CD4-positive, alpha-beta T cell treated with Interleukin-6 for 4 hours (primary cell): ENCODE results near the gene FHIT.

Experiments used
- DNase-seq: peaks from one replicate; pipeline ENCODE4 v3.0.0-alpha.2; 2020; ENCODE audit warnings: mixed read lengths

Gene FHIT

GRCh38 chr3:59798372-59799086 is 1452.7 kb downstream of the FHIT start:
- no peak for DNase-seq

- no peak for DNase-seq
Measured at GRCh38 chr3:59797533-59797932, 1453.7 kb downstream of the FHIT start.

- no peak for DNase-seq
Measured at GRCh38 chr3:59796456-59796855, 1454.8 kb downstream of the FHIT start.

- DNase-seq: no peak
Measured at GRCh38 chr3:59795756-59796155, 1455.5 kb downstream of the FHIT start.

- no peak for DNase-seq
Measured at GRCh38 chr3:59793976-59794375, 1457.3 kb downstream of the FHIT start.

- no peak for DNase-seq
Measured at GRCh38 chr3:59791774-59792308, 1459.4 kb downstream of the FHIT start.

GRCh38 chr3:59790241-59790640 is 1461.0 kb downstream of the FHIT start:
- DNase-seq: no peak

- DNase-seq: no peak
Measured at GRCh38 chr3:59788801-59789200, 1462.5 kb downstream of the FHIT start.

GRCh38 chr3:59788133-59788532 is 1463.1 kb downstream of the FHIT start:
- DNase-seq: no peak

GRCh38 chr3:59786374-59786773 is 1464.9 kb downstream of the FHIT start:
- DNase-seq: no peak

GRCh38 chr3:59784164-59784563 is 1467.1 kb downstream of the FHIT start:
- DNase-seq: no peak

- no peak for DNase-seq
Measured at GRCh38 chr3:59783468-59783988, 1467.7 kb downstream of the FHIT start.

- no peak for DNase-seq
Measured at GRCh38 chr3:59782664-59783063, 1468.6 kb downstream of the FHIT start.

- no peak for DNase-seq
Measured at GRCh38 chr3:59780209-59780608, 1471.0 kb downstream of the FHIT start.

GRCh38 chr3:59779260-59779659 is 1472.0 kb downstream of the FHIT start:
- DNase-seq: no peak

- DNase-seq: no peak
Measured at GRCh38 chr3:59777667-59778077, 1473.6 kb downstream of the FHIT start.

- DNase-seq: no peak
Measured at GRCh38 chr3:59777066-59777465, 1474.2 kb downstream of the FHIT start.

GRCh38 chr3:59775761-59776325 is 1475.4 kb downstream of the FHIT start:
- DNase-seq: no peak

- DNase-seq: no peak
Measured at GRCh38 chr3:59775106-59775505, 1476.1 kb downstream of the FHIT start.

GRCh38 chr3:59774634-59775033 is 1476.6 kb downstream of the FHIT start:
- no peak for DNase-seq

- no peak for DNase-seq
Measured at GRCh38 chr3:59774000-59774399, 1477.3 kb downstream of the FHIT start.

GRCh38 chr3:59772416-59773408 is 1478.5 kb downstream of the FHIT start:
- peak; percentile 62 for DNase-seq

- no peak for DNase-seq
Measured at GRCh38 chr3:59771768-59772181, 1479.5 kb downstream of the FHIT start.
